Measurements from ENCODE around the gene GRAP. TPM values are rescaled to one million over a fixed set of nuclear protein-coding genes. Genes with fewer than 3 reads are reported as not detected.

GRAP gene
- total RNA-seq, 1 donor from 2014 or later: 2.1 TPM

GRCh38 chr17:19005137-19005773, 41.5 kb downstream of the GRAP start:
- no peak for DNase-seq (ENCODE audit: low read depth, low spot score)
- peaks cover 2% of the 10 kb centered on the region for H3K36me3 Mint-ChIP-seq (ENCODE audit: low read depth)
- no peaks in the 10 kb centered on the region for H3K9me3 Mint-ChIP-seq
- no peak overlapping the region for H3K27ac Mint-ChIP-seq (ENCODE audit: unreplicated experiment)
- TF ChIP-seq, protein P1, sequence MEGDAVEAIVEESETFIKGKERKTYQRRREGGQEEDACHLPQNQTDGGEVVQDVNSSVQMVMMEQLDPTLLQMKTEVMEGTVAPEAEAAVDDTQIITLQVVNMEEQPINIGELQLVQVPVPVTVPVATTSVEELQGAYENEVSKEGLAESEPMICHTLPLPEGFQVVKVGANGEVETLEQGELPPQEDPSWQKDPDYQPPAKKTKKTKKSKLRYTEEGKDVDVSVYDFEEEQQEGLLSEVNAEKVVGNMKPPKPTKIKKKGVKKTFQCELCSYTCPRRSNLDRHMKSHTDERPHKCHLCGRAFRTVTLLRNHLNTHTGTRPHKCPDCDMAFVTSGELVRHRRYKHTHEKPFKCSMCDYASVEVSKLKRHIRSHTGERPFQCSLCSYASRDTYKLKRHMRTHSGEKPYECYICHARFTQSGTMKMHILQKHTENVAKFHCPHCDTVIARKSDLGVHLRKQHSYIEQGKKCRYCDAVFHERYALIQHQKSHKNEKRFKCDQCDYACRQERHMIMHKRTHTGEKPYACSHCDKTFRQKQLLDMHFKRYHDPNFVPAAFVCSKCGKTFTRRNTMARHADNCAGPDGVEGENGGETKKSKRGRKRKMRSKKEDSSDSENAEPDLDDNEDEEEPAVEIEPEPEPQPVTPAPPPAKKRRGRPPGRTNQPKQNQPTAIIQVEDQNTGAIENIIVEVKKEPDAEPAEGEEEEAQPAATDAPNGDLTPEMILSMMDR (conservative IDR thresholded peaks at IDR 0.05): no peak
- peaks cover 48% of the 10 kb centered on the region for H3K27me3 Mint-ChIP-seq (ENCODE audit: low read depth)
- H3K4me3 Mint-ChIP-seq: peak overlapping the region; percentile 67
- no peaks in the 10 kb centered on the region for H3K4me1 Mint-ChIP-seq

GRCh38 chr17:19004421-19005136, 42.2 kb downstream of the GRAP start, which contains the start of gene FAM83G:
FAM83G (minus strand) TSS chr17:19004764; CDS start chr17:19004041, 723 bp downstream.
- Mint-ChIP-seq H3K27me3 (ENCODE audit: low read depth) (peaks cover 48% of the 10 kb centered on the region), H3K4me1 (no peaks in the 10 kb centered on the region), H3K36me3 (ENCODE audit: low read depth) (peaks cover 2% of the 10 kb centered on the region), H3K9me3 (no peaks in the 10 kb centered on the region), H3K27ac (ENCODE audit: unreplicated experiment) (no peak within 1 kb of the TSS), H3K4me3 (peak within 1 kb of the TSS; percentile 67)
- TF ChIP-seq, protein P1 (conservative IDR thresholded peaks at IDR 0.05): no peak
- no peak for DNase-seq (ENCODE audit: low read depth, low spot score)

- TF ChIP-seq, protein P1 (conservative IDR thresholded peaks at IDR 0.05): no peak
- peaks cover 2% of the 10 kb centered on the region for H3K36me3 Mint-ChIP-seq (ENCODE audit: low read depth)
- H3K4me3 Mint-ChIP-seq: peak overlapping the region; percentile 66
- peak; percentile 16 for DNase-seq (ENCODE audit: low read depth, low spot score)
- H3K9me3 Mint-ChIP-seq: no peaks in the 10 kb centered on the region
- peaks cover 48% of the 10 kb centered on the region for H3K27me3 Mint-ChIP-seq (ENCODE audit: low read depth)
- no peak overlapping the region for H3K27ac Mint-ChIP-seq (ENCODE audit: unreplicated experiment)
- H3K4me1 Mint-ChIP-seq: no peaks in the 10 kb centered on the region
Measured at GRCh38 chr17:19003543-19004420, 43.0 kb downstream of the GRAP start.

GRCh38 chr17:19002805-19003542, 43.8 kb downstream of the GRAP start:
- no peaks in the 10 kb centered on the region for H3K9me3 Mint-ChIP-seq
- TF ChIP-seq, protein P1 (conservative IDR thresholded peaks at IDR 0.05): no peak
- peak overlapping the region; percentile 47 for H3K4me3 Mint-ChIP-seq
- H3K4me1 Mint-ChIP-seq: no peaks in the 10 kb centered on the region
- DNase-seq (ENCODE audit: low read depth, low spot score): no peak
- H3K27me3 Mint-ChIP-seq (ENCODE audit: low read depth): peaks cover 47% of the 10 kb centered on the region
- no peak overlapping the region for H3K27ac Mint-ChIP-seq (ENCODE audit: unreplicated experiment)
- H3K36me3 Mint-ChIP-seq (ENCODE audit: low read depth): peaks cover 2% of the 10 kb centered on the region
